ENCODE measurements around the gene ATP5F1A. TPM values are rescaled to one million over a fixed set of nuclear protein-coding genes. Genes with fewer than 3 reads are reported as not detected.
"Not testable (repeated sequence)": the region's sequence is repeated elsewhere in the genome, so short reads cannot be mapped to it uniquely, and the experiment has no call there.

ATP5F1A gene
- polyA plus RNA-seq, 1 experiment = 937 TPM

DNA sequence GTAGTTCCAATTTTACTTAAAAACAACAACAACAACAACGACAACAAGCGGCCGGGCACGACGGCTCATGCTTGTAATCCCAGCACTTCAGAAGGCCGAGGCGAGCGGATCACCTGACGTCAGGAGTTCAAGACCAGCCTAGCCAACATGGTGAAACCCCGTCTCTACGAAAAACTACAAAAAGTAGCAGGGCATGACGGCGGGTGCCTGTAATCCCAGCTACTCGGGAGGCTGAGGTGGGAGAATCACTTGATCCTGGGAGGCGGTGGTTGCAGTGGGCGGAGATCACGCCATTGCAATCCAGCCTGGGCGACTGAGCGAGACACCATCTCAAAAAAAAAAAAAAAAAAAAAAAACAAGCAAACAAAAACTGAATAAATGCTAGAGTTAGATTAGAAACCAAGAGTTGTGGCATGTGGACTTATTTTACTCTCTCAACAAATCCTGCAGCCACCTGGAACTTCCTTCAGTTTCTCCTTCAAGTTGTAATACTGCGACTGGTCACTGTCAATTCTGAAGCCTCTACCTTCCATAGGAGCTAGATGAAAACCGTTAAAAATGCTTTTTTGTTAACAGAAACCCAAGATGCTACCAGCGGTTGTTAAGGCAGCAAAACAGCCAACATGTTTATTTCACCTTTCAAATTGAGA, 1.3 kb downstream of the ATP5F1A start:
- ChIA-PET POLR2A (interaction anchor here (0.7 kb wide), 1 partner anchor 18 kb away, joined by 9 read pairs; no protein-coding TSS in a partner anchor), CTCF (interaction anchor here (1.9 kb wide), 1 partner anchor 561 kb away, joined by 4 read pairs; no protein-coding TSS in a partner anchor)
- no peak for DNase-seq (ENCODE audit: low read depth, low spot score)
- Histone ChIP-seq H3K4me3 (ENCODE audit: low read depth, low read length) (peak overlapping the region; percentile 95), H3K9me3 (ENCODE audit: control insufficient read depth, insufficient read depth, low read length) (no peaks in the 10 kb centered on the region; the same call in 1 of the 2 replicates), H3K27me3 (ENCODE audit: control insufficient read depth, insufficient read depth, low read length) (no peaks in the 10 kb centered on the region), H3K27ac (ENCODE audit: low read depth, low read length) (no peak overlapping the region)
- no peak for TF ChIP-seq CTCF (IDR thresholded peaks at IDR 0.05; ENCODE audit: low read depth, low read length)

GRCh38 chr18:46095532-46095931, 2.6 kb downstream of the ATP5F1A start:
- CTCF ChIA-PET = interaction anchor here (0.9 kb wide), 1 partner anchor 563 kb away, joined by 3 read pairs; no protein-coding TSS in a partner anchor
- POLR2A ChIA-PET = no interaction called here
- DNase-seq (ENCODE audit: low read depth, low spot score) = no peak
- TF ChIP-seq CTCF (IDR thresholded peaks at IDR 0.05; ENCODE audit: low read depth, low read length) = no peak
- Histone ChIP-seq H3K4me3 (ENCODE audit: low read depth, low read length) (no peak overlapping the region), H3K27me3 (ENCODE audit: control insufficient read depth, insufficient read depth, low read length) (no peaks in the 10 kb centered on the region), H3K27ac (ENCODE audit: low read depth, low read length) (no peak overlapping the region), H3K9me3 (ENCODE audit: control insufficient read depth, insufficient read depth, low read length) (no peaks in the 10 kb centered on the region; the same call in 1 of the 2 replicates)

DNA sequence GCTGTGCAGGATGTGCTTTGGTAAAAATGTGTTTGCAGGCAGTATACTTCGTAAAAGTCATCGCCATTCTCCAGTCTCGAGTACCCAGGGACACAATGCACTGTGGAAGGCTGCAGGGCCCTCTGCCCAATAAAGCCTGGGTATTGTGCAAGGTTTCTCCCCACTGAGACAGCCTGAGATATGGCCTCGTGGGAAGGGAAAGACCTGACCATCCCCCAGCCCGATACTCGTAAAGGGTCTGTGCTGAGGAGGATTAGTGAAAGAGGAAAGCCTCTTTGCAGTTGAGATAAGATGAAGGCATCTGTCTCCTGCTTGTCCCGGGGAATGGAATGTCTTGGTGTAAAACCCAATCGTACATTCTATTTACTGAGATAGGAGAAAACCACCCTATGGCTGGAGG, 9.6 kb downstream of the ATP5F1A start:
- POLR2A ChIA-PET; H3K4me3 ChIP-seq (ENCODE audit: low read depth, low read length); H3K27me3 ChIP-seq (ENCODE audit: control insufficient read depth, insufficient read depth, low read length); DNase-seq (ENCODE audit: low read depth, low spot score); H3K27ac ChIP-seq (ENCODE audit: low read depth, low read length); CTCF ChIA-PET; H3K9me3 ChIP-seq (ENCODE audit: control insufficient read depth, insufficient read depth, low read length): not testable (repeated sequence)

GRCh38 chr18:46084431-46084830, 13.7 kb downstream of the ATP5F1A start:
- H3K27ac ChIP-seq (ENCODE audit: low read depth, low read length) = no peak overlapping the region
- ChIA-PET POLR2A (no interaction called here), CTCF (interaction anchor here (0.6 to 3.0 kb wide), 3 partner anchors 11 to 1405 kb away, joined by 3 to 18 read pairs (median 4); no protein-coding TSS in a partner anchor)
- DNase-seq (ENCODE audit: low read depth, low spot score) = no peak
- no peak for TF ChIP-seq CTCF (IDR thresholded peaks at IDR 0.05; ENCODE audit: low read depth, low read length)
- H3K4me3 ChIP-seq (ENCODE audit: low read depth, low read length) = no peak overlapping the region
- peaks cover 6% of the 10 kb centered on the region; the same call in 1 of the 2 replicates for H3K9me3 ChIP-seq (ENCODE audit: control insufficient read depth, insufficient read depth, low read length)
- no peaks in the 10 kb centered on the region for H3K27me3 ChIP-seq (ENCODE audit: control insufficient read depth, insufficient read depth, low read length)

DNA sequence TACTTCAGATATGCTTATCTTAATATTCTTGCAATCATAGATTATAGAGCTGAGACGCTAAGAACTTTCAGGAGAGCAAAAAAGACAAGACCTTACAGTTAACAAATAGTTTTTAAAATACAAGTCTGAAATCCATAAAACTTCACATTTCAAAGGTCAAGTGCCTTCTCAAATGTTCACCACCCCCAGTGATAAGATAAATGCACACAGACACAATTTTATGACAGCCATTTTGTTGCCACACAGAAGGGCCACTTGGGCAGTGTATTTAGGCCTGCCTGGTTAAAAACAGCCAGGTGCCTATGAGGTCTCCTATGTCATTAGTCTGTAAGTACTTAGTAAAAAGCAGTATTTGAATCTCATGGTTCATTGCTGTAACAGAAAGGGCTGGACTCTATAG, 17.9 kb downstream of the ATP5F1A start:
- CTCF ChIA-PET = interaction anchor here (1.1 kb wide), 1 partner anchor 93 kb away, joined by 3 read pairs; a partner anchor contains a TSS
- Histone ChIP-seq H3K27ac (ENCODE audit: low read depth, low read length) (no peak overlapping the region), H3K4me3 (ENCODE audit: low read depth, low read length) (no peak overlapping the region), H3K27me3 (ENCODE audit: control insufficient read depth, insufficient read depth, low read length) (no peaks in the 10 kb centered on the region), H3K9me3 (ENCODE audit: control insufficient read depth, insufficient read depth, low read length) (no peaks in the 10 kb centered on the region)
- no peak for TF ChIP-seq CTCF (IDR thresholded peaks at IDR 0.05; ENCODE audit: low read depth, low read length)
- POLR2A ChIA-PET = no interaction called here
- no peak for DNase-seq (ENCODE audit: low read depth, low spot score)

All from AG04450 (cell line).